ENCODE measurements around the gene ARHGEF38. TPM values are rescaled to one million over a fixed set of nuclear protein-coding genes. Genes with fewer than 3 reads are reported as not detected.
A peak's percentile ranks its signal among the peaks of the same experiment; 100 is the strongest.

The ARHGEF38 gene
- total RNA-seq, 1 donor, result not detected

DNA sequence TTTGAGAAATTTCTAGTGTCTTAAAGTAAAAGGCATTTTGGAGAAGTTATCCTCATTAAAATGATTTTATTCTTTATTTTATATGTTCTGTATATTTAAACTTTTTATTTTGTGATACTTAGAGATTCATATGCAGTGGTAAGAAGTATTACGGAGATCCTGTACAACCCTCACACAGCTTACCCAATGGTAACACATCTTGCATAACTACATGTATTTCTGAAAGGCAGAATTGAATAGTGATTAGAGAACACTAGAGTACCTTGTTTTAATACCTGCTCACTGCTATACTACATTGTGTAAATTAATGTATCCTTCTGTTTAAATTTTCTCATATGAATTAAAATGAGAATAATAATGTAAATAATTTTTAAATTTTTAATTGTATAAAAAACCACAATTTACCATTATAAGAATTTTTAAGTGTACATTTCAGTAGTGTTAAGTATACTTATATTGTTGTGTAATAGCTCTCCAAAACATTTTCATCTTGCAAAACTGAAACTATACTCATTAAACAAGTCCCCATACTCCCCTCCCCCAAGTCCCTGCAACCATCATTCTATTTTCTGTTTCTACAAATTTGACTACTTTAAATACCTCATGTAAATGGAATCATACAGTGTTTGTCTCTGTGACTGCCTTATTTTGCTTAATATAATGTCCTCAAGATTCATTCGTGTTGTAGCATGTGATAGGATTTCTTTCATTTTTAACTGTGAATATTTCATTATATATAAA is 110.7 kb downstream of the ARHGEF38 start:
- no peak overlapping the region for H3K4me3 ChIP-seq (ENCODE audit: low read depth, low read length)
- TF ChIP-seq, protein P1, sequence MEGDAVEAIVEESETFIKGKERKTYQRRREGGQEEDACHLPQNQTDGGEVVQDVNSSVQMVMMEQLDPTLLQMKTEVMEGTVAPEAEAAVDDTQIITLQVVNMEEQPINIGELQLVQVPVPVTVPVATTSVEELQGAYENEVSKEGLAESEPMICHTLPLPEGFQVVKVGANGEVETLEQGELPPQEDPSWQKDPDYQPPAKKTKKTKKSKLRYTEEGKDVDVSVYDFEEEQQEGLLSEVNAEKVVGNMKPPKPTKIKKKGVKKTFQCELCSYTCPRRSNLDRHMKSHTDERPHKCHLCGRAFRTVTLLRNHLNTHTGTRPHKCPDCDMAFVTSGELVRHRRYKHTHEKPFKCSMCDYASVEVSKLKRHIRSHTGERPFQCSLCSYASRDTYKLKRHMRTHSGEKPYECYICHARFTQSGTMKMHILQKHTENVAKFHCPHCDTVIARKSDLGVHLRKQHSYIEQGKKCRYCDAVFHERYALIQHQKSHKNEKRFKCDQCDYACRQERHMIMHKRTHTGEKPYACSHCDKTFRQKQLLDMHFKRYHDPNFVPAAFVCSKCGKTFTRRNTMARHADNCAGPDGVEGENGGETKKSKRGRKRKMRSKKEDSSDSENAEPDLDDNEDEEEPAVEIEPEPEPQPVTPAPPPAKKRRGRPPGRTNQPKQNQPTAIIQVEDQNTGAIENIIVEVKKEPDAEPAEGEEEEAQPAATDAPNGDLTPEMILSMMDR (IDR thresholded peaks at IDR 0.05; ENCODE audit: insufficient read depth, low read length), result no peak
- no peak for DNase-seq (ENCODE audit: low read depth)

DNA sequence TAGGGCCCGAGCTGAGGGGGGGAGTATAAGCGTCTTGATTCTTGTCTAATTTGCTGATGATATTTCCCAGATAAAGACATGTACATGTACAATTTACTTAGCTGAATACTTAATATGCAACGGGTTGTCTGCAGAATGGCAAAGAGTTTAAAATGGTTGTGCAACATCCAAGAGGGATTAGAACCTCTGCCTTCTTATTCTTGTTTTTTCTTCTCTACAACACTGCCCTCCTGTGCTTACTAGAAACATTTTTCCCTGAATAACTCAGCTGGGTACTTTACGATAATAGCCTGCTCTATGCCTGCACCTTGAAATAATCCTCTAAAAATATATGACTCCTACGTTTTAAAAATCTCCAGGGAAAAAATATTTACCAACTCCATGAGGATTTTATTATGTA is 114.3 kb downstream of the ARHGEF38 start:
- TF ChIP-seq, protein P1 (IDR thresholded peaks at IDR 0.05; ENCODE audit: insufficient read depth, low read length), result no peak
- H3K4me3 ChIP-seq (ENCODE audit: low read depth, low read length), result no peak overlapping the region
- peak; percentile 10 for DNase-seq (ENCODE audit: low read depth)

- no peak overlapping the region for H3K4me3 ChIP-seq (ENCODE audit: low read depth, low read length)
- TF ChIP-seq, protein P1 (IDR thresholded peaks at IDR 0.05; ENCODE audit: insufficient read depth, low read length), result no peak
- no peak for DNase-seq (ENCODE audit: low read depth)
Measured at GRCh38 chr4:105670684-105671083, 118.3 kb downstream of the ARHGEF38 start.

GRCh38 chr4:105671301-105671700 is 118.9 kb downstream of the ARHGEF38 start:
- TF ChIP-seq, protein P1 (IDR thresholded peaks at IDR 0.05; ENCODE audit: insufficient read depth, low read length), result no peak
- DNase-seq (ENCODE audit: low read depth), result no peak
- no peak overlapping the region for H3K4me3 ChIP-seq (ENCODE audit: low read depth, low read length)

DNA sequence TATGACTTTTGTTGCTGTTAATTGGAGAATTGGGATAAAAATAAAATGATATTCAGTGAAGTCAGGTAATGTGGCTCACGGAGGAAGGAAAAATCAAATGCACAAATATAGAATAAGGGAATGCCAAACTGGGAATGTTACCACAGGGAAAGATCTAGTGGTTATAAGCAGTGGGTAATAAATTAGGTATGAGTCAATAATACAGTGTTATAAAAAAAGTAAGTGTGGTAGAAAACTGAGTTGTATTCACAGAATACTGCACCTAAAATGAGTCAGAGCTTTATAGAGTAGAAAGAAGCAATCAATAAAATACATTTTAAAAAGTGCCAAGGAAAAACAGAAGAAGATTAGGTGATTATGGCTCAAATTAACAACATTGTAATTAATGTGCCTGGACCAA is 121.6 kb downstream of the ARHGEF38 start:
- no peak for DNase-seq (ENCODE audit: low read depth)
- H3K4me3 ChIP-seq (ENCODE audit: low read depth, low read length), result no peak overlapping the region
- TF ChIP-seq, protein P1 (IDR thresholded peaks at IDR 0.05; ENCODE audit: insufficient read depth, low read length), result no peak

DNA sequence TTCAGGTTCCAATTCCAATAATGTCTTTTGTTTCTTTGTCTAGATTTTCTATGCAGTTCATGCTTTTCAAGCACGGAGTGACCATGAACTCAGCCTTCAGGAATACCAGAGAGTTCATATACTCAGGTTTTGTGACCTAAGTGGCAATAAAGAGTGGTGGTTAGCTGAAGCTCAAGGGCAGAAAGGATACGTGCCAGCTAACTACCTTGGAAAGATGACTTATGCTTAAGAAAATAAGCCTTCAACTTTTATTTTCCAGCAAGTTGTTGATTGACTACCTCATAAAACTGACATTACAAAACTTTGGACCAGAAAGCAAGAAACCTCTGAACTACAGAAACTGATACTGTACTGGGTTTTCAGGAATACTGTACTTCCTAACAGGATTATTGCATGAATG is 125.3 kb downstream of the ARHGEF38 start:
- no peak overlapping the region for H3K4me3 ChIP-seq (ENCODE audit: low read depth, low read length)
- TF ChIP-seq, protein P1 (IDR thresholded peaks at IDR 0.05; ENCODE audit: insufficient read depth, low read length), result no peak
- no peak for DNase-seq (ENCODE audit: low read depth)

DNA sequence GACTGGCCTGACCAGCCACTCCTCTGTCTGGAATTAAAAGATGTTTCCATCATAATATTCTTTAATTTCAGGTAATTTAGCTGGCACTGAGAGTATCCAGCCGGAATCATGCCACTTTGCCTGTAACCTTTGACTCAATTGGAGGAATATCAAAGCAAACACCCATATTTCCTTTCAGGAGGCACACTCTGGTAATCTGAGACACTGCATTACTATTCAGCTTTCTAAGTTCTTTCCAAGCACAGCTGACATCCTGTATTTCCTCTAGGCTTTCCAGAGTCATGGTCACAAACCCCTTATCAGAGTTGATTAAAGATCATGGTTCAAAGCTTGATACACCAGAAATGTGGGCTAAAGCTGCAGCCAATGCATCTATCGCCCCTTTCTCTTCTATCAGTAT is 126.8 kb downstream of the ARHGEF38 start:
- no peak overlapping the region for H3K4me3 ChIP-seq (ENCODE audit: low read depth, low read length)
- no peak for DNase-seq (ENCODE audit: low read depth)
- TF ChIP-seq, protein P1 (IDR thresholded peaks at IDR 0.05; ENCODE audit: insufficient read depth, low read length), result no peak
